Endothelial cell of umbilical vein (primary cell): ENCODE results near the gene TRPC1. TPM values are rescaled to one million over a fixed set of nuclear protein-coding genes. Genes with fewer than 3 reads are reported as not detected.

Experiments
- BruUV-seq: library from RNA; stranded (reverse); fragments of 400-500 nt; replicated peaks from 2 replicates; lab custom pipeline; 2021; lab: Mats Ljungman, UMichigan
- CTCF ChIA-PET: fragments of 300-600, 350-600 bp; sonication (Branson Sonifier 250); formaldehyde crosslinking; loops from one replicate; lab custom pipeline; 2021; ENCODE audit warnings: antibody characterized with exemption, inconsistent platforms; lab: Charles Lee
- POLR2A ChIA-PET: fragments of 300-600, 350-600 bp; sonication (Branson Sonifier 250); formaldehyde crosslinking; loops from one replicate; lab custom pipeline; 2021; ENCODE audit warnings: antibody characterized with exemption, inconsistent platforms; lab: Charles Lee
- DNase-seq: peaks from one replicate; pipeline ENCODE4 v3.0.0-alpha.2; 2011; ENCODE audit warnings: low read depth, low spot score
- FAIRE-seq: peaks from 2 replicates; lab custom pipeline; 2011; peaks lifted over from hg19 to GRCh38; lab: Jason Lieb, UNC
- H2AFZ ChIP-seq: 2 replicates; pipeline ENCODE4 v1.6.0; 2012; ENCODE audit warnings: low read depth, low read length, control low read depth, inconsistent platforms
- H3K27ac ChIP-seq: 2 replicates; pipeline ENCODE4 v1.5.1; 2011; ENCODE audit warnings: low read depth, mild to moderate bottlenecking, control low read depth, low read length, moderate library complexity; ENCODE audit not compliant: insufficient read depth
- H3K27me3 ChIP-seq, 2 experiments: 2 replicates each; pipeline versions ENCODE4 v1.6.0 to v1.6.1; 2011; ENCODE audit warnings: low read length in 2 of 2, mixed read lengths in 1 of 2; ENCODE audit not compliant: control insufficient read depth in 2 of 2, insufficient read depth in 2 of 2
- H3K36me3 ChIP-seq, 2 experiments: 2 replicates in 1 of 2; 3 replicates in 1 of 2; pipeline ENCODE4 v1.5.1; 2011; ENCODE audit warnings: low read length in 2 of 2, mild to moderate bottlenecking in 1 of 2, moderate library complexity in 1 of 2; ENCODE audit not compliant: control insufficient read depth in 2 of 2, insufficient read depth in 2 of 2; ENCODE audit errors: extremely low read depth in 1 of 2
- H3K4me1 ChIP-seq: 3 replicates; pipeline ENCODE4 v1.5.1; 2011; ENCODE audit warnings: mild to moderate bottlenecking, low read length; ENCODE audit not compliant: control insufficient read depth, insufficient read depth; ENCODE audit errors: extremely low read depth
- H3K4me2 ChIP-seq: 2 replicates; pipeline ENCODE4 v1.6.1; 2011; ENCODE audit warnings: low read length, control low read depth, mixed read lengths; ENCODE audit not compliant: insufficient read depth
- H3K4me3 ChIP-seq, 3 experiments: fragments of 200-600 bp in 1 of 3; sonication (generic), shearing (Covaris generic) in 1 of 3; replicated peaks in 1 of 3; 2 replicates each; pipeline ENCODE4 v1.5.1; 2011 to 2016; ENCODE audit warnings: control low read depth in 3 of 3, low read length in 3 of 3, mild to moderate bottlenecking in 2 of 3, inconsistent platforms in 1 of 3, low read depth in 1 of 3, moderate library complexity in 1 of 3; ENCODE audit not compliant: insufficient read depth in 1 of 3
- H3K79me2 ChIP-seq: 2 replicates; pipeline ENCODE4 v1.6.0; 2012; ENCODE audit warnings: low read length, inconsistent platforms; ENCODE audit not compliant: control insufficient read depth, insufficient read depth
- H3K9ac ChIP-seq: replicated peaks from 2 replicates; pipeline ENCODE3; 2011; ENCODE audit warnings: low read length, control low read depth; ENCODE audit not compliant: insufficient read depth; ENCODE audit errors: extremely low read depth
- H3K9me1 ChIP-seq: replicated peaks from 3 replicates; pipeline ENCODE4 v1.6.0; 2011; ENCODE audit warnings: mild to moderate bottlenecking, low read length; ENCODE audit not compliant: control insufficient read depth, insufficient read depth; ENCODE audit errors: extremely low read depth
- H3K9me3 ChIP-seq: replicated peaks from 2 replicates; pipeline ENCODE4 v1.5.1; 2012; ENCODE audit warnings: low read length, inconsistent platforms; ENCODE audit not compliant: control insufficient read depth, insufficient read depth
- H4K20me1 ChIP-seq: replicated peaks from 2 replicates; pipeline ENCODE3; 2011; ENCODE audit warnings: mild to moderate bottlenecking, low read length; ENCODE audit not compliant: control insufficient read depth, insufficient read depth; ENCODE audit errors: extremely low read depth
- EZH2 ChIP-seq: IDR thresholded peaks from 2 replicates; pipeline ENCODE4 v1.6.1; 2012; ENCODE audit warnings: borderline replicate concordance, low read depth, mild to moderate bottlenecking, moderate library complexity, low read length, inconsistent platforms; ENCODE audit not compliant: severe bottlenecking
- FOS ChIP-seq: IDR thresholded peaks from 2 replicates; pipeline ENCODE4 v1.6.1; 2011; ENCODE audit warnings: mild to moderate bottlenecking, low read length, moderate library complexity, borderline replicate concordance; ENCODE audit not compliant: insufficient read depth
- GATA2 ChIP-seq: IDR thresholded peaks from 2 replicates; pipeline ENCODE4 v1.7.0; 2011; ENCODE audit warnings: low read depth, mild to moderate bottlenecking, moderate library complexity, mixed read lengths, low read length; ENCODE audit not compliant: insufficient read length, insufficient read depth
- JUN ChIP-seq: IDR thresholded peaks from 2 replicates; pipeline ENCODE4 v1.6.1; 2011; ENCODE audit warnings: borderline replicate concordance, low read depth; ENCODE audit not compliant: insufficient read length, insufficient read depth
- MYC ChIP-seq: IDR thresholded peaks from one replicate; pipeline ENCODE4 v1.6.1; 2011; ENCODE audit warnings: mild to moderate bottlenecking, low read depth, low read length
- POLR2A ChIP-seq: IDR thresholded peaks from 2 replicates; pipeline ENCODE4 v1.6.1; 2012; ENCODE audit warnings: low read depth, mild to moderate bottlenecking, control low read depth, low read length
- POLR2AphosphoS5 ChIP-seq: IDR thresholded peaks from 2 replicates; pipeline ENCODE4 v1.6.1; 2012; ENCODE audit warnings: low read depth, mild to moderate bottlenecking, control low read depth, low read length, moderate library complexity; ENCODE audit not compliant: insufficient read depth
- dilution Hi-C: fragments of 300-500 bp; cut with MboI; formaldehyde crosslinking; loops from one replicate; pipeline ENCODE4 v1.15.0; 2019; ENCODE audit warnings: low sequenced_read_pairs; ENCODE audit not compliant: extremely low pct_ligation_motif_present
- intact Hi-C: fragments of 100-400 bp; cut with micrococcal nuclease; formaldehyde crosslinking; loops from one replicate; pipeline ENCODE4 v1.10.0; 2022
- polyA plus RNA-seq, 4 experiments: library from polyadenylated mRNA; depleted of rRNA in 3 of 4; stranded (reverse) in 3 of 4; unstranded in 1 of 4; fragments of >200 nt; gene quantifications; 2 replicates each; pipeline versions ENCODE4 v1.2.1 to v1.2.3, GENCODE V29; 2011 to 2012; ENCODE audit warnings: missing spikeins in 1 of 4
- total RNA-seq: library from RNA; stranded (reverse); gene quantifications from 2 replicates; pipeline ENCODE4 v1.2.3, GENCODE V29; 2021
- TF ChIP-seq, protein P1 (sequence below), 2 donors: IDR thresholded peaks; 1 replicate in 1 of 2; 2 replicates in 1 of 2; pipeline ENCODE4 v1.5.1; 2011; ENCODE audit warnings: low read length in 2 of 2, mild to moderate bottlenecking in 2 of 2, moderate library complexity in 2 of 2, control low read depth in 1 of 2, inconsistent platforms in 1 of 2, low read depth in 1 of 2; ENCODE audit not compliant: insufficient read depth in 1 of 2; ENCODE audit errors: extremely low read depth in 1 of 2
- TF ChIP-seq, protein P2 (sequence below): IDR thresholded peaks from 2 replicates; pipeline ENCODE4 v1.6.1; 2011; ENCODE audit not compliant: insufficient read depth, insufficient read length

Gene TRPC1
- total and polyA plus RNA-seq, 2 donors (not counting 3 experiments of a cell fraction or from before 2014, with no cell fraction given) = 3.5 to 5.9 TPM

DNA sequence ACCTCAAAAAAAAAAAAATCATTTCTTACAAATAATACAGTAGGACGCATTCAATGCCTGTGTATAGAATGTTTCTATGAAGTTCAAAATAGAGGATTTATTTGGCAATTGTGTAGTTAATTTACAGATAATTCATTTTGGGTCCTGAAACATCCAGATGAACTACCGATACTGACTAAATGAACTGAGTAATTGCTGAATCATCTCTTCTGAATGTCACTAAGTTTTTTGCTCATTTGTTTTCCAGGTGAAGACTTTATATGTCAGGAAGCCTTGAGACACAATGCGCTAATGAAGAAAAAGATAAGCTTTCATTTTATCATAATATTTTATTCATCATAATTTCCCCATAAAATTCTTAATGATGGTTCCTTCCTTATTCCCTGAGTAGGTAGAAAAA, 125.3 kb downstream of the TRPC1 start:
- DNase-seq (no peak), FAIRE-seq (no peak)
- H3K4me2 ChIP-seq = no peak overlapping the region
- no peak for TF ChIP-seq EZH2
- no peak for TF ChIP-seq MYC
- TF ChIP-seq, protein P1, sequence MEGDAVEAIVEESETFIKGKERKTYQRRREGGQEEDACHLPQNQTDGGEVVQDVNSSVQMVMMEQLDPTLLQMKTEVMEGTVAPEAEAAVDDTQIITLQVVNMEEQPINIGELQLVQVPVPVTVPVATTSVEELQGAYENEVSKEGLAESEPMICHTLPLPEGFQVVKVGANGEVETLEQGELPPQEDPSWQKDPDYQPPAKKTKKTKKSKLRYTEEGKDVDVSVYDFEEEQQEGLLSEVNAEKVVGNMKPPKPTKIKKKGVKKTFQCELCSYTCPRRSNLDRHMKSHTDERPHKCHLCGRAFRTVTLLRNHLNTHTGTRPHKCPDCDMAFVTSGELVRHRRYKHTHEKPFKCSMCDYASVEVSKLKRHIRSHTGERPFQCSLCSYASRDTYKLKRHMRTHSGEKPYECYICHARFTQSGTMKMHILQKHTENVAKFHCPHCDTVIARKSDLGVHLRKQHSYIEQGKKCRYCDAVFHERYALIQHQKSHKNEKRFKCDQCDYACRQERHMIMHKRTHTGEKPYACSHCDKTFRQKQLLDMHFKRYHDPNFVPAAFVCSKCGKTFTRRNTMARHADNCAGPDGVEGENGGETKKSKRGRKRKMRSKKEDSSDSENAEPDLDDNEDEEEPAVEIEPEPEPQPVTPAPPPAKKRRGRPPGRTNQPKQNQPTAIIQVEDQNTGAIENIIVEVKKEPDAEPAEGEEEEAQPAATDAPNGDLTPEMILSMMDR (IDR thresholded peaks at IDR 0.05; ENCODE audit: extremely low read depth in 1 of 2, insufficient read depth in 1 of 2, low read depth in 1 of 2, low read length in 2 of 2) = no peak
- no peak for TF ChIP-seq POLR2A
- TF ChIP-seq, protein P2, sequence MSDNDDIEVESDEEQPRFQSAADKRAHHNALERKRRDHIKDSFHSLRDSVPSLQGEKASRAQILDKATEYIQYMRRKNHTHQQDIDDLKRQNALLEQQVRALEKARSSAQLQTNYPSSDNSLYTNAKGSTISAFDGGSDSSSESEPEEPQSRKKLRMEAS = no peak
- no peak for TF ChIP-seq POLR2AphosphoS5
- TF ChIP-seq FOS = no peak
- TF ChIP-seq GATA2 = no peak
- no peak for TF ChIP-seq JUN
- POLR2A ChIA-PET = no interaction called here
- no TSS peak for BruUV-seq
- no peaks in the 10 kb centered on the region for H3K36me3 ChIP-seq
- peaks cover 3 to 9% of the 10 kb centered on the region in 2 experiments for H3K27me3 ChIP-seq
- CTCF ChIA-PET = interaction anchor here (1.0 to 1.8 kb wide), 2 partner anchors 21 to 153 kb away, joined by 3 to 9 read pairs; no protein-coding TSS in a partner anchor
- H4K20me1 ChIP-seq = no peaks in the 10 kb centered on the region
- H3K9me3 ChIP-seq = no peaks in the 10 kb centered on the region
- intact Hi-C loops (no loop called here), dilution Hi-C loops (no loop called here)
- no peaks in the 10 kb centered on the region for H3K9me1 ChIP-seq
- no peaks in the 10 kb centered on the region for H3K4me1 ChIP-seq
- no peak overlapping the region for H3K9ac ChIP-seq
- no peak overlapping the region for H3K27ac ChIP-seq
- H3K79me2 ChIP-seq = no peaks in the 10 kb centered on the region
- no peak overlapping the region for H2AFZ ChIP-seq
- no peak overlapping the region for H3K4me3 ChIP-seq
